GM21723 (cell line): ENCODE results near the gene ANXA10.
A peak's percentile ranks its signal among the peaks of the same experiment; 100 is the strongest.
"Not testable (repeated sequence)": the region's sequence is repeated elsewhere in the genome, so short reads cannot be mapped to it uniquely, and the experiment has no call there.

Experiments used
- ATAC-seq: cut with Tn5 transposase; IDR thresholded peaks from one replicate; pipeline ENCODE4 v1.9.1; 2021; ENCODE audit warnings: mild to moderate bottlenecking, moderate library complexity; ENCODE audit not compliant: unreplicated experiment

The ANXA10 gene

DNA sequence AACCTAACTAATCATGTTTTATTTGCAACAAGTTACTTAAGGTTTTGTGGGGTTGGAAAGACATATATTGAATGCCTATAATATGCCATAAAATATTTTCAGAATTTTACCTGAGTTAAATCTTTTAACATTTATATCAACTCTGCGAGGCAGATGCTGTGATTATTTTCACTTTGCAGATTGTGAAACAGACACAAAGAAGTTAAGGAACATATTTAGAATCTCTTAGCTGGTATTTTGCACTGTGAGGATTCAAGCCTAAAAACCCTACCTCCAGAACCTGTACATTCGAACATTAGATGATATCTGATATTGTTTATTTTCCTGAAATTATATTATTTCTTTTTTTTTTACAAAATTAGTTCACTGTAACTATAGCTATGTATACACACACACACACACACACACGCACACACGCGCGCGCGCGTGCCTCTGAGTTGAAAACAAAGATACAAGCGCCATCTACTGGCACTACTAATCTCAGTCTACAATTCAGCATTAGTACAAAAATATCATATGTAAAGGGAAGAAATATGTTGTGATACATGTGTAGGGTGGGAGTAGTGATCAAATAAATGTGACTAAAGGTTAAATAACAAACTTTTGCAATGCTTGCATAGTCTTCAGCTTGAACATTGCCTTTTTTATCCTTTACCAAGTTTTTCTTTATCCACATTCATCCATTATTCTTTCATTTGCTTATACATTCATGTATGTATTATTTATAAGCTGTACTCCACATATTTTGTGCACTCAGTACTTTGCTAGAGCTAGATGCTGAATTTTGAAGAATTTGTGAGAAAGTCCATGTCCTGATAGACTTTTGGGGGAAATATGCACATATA is 61.5 kb downstream of the ANXA10 start:
- ATAC-seq = peak; percentile 88

DNA sequence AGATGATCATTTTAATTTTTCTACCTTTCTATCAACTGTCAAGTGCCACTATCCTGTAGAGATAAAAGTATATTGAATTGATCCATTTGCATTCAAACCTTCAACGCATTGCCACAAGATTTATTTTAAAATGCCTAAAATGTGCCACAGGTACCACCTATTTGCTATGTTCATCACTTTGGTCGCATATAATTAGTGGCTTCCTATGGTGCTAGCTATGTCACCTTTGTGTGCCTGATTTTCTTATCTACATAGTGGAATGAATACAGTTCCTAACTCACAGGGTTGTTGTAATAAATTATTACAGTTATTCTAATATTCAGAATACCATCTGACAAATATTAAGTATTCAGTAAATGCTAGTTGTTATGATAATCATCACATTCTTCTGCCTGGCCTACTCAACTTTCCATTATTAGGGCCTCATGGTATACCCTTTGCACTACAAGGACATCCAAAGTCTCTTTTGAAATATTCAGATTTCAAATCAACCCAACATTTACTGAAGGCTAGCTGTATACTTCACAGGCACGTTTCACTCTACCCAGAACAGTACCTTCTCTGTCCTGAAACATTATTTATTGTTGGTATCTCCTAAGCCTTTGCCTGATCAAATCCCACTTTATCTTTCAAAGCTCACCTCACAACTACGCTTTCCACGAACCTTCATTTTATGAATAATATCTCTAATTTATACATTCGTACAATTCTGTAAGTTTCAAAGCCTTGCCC is 62.4 kb downstream of the ANXA10 start:
- ATAC-seq = no peak

DNA sequence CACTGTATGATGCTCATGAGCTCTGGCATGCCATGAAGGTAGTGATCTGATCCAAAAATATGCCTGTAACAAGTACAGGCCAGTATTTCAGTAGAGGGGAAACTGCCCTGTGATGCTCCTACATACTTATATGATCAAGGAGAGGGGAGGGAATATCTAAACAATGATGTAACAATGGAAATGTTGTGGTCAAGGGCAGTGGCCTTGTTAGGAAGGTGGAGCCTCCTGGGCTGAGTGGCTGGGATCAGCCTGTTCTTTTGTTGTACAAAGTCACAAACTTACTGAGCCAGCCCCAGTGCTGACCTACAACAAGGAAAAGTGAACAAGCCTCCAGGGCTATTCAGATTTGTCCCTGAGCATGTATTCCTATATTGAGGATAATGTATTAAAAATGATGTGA is 70.3 kb downstream of the ANXA10 start:
- no peak for ATAC-seq

DNA sequence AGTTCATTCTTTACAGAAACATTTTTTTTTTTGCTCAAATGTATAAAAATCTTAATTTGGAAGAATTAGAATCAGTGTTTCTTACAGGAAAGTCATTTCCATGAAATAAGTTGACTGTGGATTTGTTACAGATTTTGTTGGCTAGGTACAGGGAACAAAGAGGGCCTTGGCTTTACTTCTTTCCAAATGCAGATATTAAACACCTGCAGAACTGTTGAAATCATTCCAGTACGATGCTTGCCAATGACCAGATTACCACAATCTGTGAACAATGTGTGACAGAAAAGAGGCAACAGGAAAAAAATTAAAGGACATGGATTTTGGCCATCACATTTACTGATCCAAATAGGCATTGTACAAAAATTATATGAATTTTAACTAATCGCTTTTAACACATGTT is 70.8 kb downstream of the ANXA10 start:
- ATAC-seq = no peak

DNA sequence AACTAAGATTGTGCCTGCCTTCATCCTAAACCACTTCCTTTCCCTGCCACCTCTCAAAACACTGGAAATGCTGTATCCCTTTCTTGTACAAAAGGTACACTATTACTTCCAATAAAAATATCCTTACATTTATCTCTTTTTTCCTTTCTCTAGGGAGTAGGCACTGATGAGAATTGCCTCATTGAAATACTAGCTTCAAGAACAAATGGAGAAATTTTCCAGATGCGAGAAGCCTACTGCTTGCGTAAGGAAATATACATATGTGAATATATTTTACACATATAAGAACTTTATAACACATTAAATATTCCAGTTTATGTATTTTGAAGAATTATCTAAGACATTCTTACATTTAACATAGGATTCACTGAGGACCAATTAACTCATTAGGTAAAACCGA is 71.7 kb downstream of the ANXA10 start:
- ATAC-seq = no peak

DNA sequence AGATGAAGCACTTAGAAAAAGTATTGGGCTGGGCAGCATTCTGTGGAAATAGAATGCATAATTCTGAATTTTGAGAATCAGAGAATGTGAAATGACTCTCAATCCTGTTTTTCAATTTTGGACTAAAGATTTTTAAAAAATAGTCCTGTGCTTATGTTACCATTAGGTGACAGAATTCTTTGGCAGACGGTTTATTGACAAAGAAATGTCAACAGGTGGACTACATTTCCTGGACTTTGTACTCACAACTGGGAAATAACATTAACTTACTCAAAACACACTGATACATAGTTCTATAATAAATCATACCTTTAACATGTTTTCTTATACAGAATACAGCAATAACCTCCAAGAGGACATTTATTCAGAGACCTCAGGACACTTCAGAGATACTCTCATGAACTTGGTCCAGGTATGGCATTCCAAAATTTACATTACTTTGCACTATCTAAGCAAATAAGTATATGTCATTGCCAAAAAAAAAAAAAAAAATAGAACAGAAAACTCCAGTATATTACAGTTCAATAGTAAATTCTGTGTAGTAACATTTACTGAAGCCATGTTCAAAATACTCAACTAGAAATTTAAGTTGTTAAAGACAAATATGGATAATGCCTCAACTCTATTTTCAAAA is 72.7 kb downstream of the ANXA10 start:
- ATAC-seq = no peak

DNA sequence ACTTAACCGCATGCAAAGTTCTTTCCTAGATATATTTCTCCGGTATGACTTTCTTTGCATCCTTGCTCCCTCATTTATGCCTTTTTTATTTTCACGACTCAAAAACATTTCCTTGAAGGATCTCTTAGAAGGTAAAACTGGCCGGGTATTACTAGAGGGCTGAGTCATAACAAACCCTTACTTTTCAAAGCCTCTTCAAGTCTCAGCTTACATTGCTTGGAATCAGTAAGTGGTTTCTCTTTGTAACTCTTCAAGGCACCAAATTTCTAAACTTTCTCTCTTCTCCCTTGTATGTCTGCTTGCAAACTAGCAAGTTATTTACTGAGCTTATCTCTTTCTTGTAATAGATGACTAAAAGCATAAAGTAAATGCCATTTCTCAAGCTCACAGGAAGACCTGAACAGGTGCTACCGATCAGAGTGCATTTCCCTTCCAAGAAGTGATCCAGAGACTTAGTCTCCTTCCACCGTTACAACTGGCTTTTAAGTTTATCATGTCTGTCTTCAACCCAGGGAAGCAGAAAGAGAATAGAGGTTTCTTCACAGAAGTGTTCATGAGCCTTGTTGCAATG is 75.5 kb downstream of the ANXA10 start:
- no peak for ATAC-seq

DNA sequence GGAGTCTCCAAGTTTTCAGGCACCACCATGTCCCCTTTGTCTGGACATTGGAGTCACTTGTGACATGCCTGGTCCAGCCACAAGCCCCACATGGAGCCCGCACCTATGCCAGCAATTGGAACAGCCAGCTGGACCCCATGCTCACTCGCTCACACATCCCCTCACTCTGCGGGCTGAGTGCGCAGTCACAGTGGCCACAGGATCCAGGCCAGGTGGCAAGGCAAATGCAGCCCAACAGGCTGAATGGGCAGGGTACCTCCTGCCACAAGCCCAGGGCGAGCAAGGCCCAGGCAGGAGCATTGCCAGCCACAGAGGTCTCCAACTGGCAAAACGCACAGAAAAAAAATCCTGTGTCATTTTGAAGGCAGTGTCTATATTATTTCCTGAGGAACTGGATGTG is 82.0 kb downstream of the ANXA10 start:
- ATAC-seq = no peak

DNA sequence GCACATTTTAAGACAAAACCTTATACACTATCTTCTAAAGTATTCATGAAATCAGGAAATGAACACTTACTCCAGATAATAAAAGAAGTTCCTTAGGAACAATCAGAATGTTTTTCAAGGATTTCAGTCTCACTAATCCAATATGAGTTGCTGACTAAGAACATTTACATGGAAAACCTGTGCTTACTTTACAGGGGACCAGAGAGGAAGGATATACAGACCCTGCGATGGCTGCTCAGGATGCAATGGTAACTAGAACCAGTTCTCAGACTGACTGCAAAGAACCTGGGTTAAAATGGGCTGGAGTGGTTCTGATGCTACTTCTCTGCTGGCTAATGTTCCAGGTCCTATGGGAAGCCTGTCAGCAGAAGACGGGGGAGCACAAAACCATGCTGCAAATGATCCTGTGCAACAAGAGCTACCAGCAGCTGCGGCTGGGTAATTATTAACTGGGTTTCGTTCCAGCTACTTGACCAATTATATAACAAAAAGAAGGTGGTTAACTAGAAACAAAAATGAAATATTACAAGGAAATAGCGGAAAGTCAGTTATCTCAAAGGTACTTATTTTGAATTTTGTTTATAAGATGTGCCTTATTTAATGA is 85.3 kb downstream of the ANXA10 start:
- ATAC-seq = no peak

DNA sequence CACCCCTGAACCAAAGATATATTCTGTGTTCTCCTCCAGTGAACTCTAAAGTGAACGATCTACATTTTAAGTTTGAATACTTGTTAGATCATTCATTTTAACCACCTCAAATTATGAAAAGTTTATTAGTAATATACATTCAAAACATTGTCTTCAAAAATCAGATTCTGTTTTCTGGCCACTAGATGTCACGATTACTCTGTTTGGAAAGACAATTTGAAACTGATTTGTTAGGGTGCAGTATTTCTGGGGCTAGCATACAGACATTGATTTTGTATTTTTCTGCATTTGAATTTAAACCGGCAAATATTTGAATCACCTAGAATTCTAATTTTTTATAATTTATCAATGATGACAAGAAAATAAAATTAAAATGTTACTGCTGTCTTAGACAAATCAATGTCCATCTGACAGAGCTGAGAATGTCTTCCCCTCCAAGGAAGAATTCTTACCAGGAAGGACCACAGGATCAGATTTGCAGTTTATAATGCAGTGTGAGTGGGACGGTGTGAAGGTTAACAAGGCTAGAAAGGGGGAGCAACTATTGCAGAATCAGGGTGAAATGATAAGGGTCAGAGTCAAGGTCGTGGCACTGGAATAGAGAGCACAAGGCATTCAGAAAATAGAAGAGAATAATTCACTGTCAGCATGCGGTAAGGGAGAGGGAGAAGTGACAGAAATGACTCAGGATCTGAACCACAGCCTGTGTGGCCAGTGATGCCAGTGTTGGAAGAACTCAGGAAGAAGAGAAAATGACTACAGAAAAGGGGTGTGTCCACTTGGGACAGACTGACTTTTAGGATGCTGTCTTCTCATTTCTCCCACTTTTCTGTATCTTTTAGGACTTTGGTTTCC is 91.6 kb downstream of the ANXA10 start:
- ATAC-seq = no peak

DNA sequence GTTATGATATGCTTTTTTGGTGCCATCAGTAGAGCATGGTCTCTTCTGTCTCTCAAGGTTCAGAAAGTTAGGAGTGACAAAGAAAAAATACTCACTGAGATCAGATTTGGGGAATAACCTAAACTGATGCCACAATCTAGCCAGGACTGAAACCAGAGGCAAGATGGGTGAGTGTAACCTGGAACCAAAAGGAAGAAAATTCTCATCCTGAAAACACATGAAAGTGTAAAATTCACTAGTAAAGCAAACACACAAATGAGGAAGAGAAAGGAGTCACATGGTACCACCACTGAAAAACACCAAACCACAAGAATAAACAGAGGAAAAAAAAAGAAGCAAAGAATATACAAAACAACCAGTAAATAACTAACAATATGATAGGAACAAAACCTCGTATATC is 96.4 kb downstream of the ANXA10 start:
- ATAC-seq = peak; percentile 66

DNA sequence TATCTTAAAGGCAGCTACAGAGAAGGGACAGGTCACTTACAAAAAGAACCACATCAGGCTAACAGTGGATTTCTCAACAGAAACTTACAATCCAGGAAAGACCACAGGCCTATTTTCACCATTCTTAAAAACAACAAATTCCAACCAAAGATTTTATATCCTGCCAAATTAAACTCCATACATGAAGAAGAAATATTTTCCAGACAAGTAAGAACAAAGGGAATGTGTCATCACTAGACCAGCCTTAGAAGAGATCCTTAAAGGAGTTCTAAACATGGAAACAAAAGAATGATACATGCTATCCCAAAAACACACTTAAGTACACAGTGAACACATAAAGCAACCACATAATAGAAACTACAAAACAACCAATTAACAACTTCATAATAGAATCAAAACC is 105.6 kb downstream of the ANXA10 start:
- no peak for ATAC-seq

DNA sequence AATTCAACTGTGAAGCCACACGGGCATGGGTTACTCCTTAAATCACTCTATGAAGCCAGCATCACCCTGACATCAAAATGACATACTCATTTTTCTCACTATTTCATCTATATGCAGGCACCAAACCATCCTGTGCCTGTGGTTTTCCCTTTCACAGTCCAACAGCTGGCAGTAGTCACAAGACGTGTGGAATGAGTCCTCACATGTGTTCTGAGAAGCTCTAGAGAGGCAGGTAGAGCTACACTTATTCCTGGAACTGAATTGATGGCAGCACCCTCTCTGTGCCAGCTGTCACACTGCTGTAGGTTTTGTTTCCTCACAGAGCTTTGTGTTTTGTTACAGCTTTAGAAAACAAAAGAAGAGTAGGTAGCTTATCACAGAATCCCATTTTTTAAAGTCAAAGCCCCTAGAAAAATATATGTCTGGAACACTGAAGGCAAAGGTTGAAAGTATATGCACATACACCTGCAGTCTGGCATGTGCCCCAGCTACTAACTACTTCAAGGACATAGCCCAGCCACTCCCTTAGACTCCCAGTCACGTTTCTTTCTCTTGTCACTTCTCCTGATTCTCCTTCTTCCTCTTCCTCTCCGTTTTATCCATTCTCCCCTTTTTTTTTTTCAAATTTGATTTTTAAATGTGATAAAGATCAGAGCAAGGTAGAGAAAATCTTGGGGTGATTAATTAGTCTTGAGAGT is 107.1 kb downstream of the ANXA10 start:
- ATAC-seq = no peak

DNA sequence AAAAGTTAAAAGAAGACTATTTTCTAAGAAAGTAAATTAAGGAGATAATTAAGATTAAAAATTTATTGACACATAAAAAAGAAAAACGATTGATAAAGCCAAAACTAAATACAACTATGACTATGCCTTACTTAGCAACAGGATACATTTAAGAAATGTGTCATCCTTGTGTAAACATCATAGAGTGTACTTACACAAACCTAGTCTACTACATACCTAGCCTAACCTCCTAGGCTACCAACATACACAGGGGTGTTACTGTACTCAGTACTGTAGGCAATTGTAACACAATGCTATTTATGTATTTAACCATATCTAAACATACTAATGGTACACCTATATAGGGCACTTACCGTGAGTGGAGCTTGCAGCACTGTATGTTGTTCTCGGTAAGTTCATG is 108.3 kb downstream of the ANXA10 start:
- ATAC-seq = no peak

DNA sequence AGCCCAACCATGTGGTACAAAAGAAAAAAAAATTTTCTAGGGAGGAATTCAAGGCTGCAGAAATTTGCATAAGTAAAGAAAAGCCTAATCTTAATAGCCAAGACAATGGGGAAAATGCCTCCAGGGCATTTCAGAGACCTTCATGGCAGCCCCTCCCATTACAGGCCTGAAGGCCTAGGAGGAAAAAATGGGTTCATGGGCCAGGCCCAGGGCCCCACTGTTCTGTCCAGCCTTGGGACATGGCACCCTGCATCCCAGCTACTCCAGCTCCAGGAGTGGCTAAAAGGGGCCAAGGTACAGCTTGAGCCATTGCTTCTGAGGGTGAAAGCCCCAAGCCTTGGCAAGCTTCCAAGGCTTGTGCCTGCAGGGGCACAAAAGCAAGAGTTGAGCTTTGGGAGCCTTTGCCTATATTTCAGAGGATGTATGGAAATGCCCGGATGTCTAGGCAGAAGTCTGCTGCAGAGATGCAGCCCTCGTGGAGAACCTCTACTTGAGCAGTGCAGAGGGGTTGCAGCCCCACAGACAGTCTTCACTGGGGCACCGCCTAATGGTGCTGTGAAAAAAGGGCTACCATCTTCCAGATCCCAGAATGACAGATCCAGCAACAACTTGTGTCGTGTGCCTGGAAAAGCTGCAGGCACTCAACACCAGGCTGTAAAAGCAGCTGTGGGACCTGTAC is 111.0 kb downstream of the ANXA10 start:
- ATAC-seq = no peak

DNA sequence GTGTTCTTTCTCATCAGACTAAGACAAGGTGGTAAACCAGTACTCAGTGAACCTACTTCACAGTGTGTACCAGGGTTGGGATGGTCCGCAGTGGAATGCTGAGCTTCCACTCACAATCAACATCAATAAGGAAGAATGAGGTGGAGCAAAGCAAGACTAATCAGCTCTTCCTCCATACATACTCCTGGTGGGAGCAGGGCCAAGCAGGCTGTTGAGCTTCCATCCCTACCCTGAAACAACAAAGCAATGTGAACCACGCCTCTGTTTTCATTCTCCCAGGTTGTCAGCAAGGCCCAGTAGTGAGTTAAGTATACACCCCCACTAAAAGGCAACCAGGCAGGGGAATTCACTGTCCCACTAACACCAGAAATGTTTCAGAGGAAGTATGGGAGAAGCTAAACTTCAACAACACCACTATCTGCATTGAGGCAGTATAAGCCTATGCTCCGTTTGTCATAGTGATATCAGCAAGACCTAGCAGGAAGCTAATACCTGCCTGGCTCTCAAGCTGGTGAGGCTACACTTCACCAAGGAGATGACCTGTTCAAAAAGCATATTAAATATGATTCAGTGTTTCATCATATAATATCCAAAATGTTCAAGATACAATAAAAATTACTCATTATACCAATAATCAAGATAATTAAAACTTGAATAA is 116.7 kb downstream of the ANXA10 start:
- ATAC-seq = no peak

DNA sequence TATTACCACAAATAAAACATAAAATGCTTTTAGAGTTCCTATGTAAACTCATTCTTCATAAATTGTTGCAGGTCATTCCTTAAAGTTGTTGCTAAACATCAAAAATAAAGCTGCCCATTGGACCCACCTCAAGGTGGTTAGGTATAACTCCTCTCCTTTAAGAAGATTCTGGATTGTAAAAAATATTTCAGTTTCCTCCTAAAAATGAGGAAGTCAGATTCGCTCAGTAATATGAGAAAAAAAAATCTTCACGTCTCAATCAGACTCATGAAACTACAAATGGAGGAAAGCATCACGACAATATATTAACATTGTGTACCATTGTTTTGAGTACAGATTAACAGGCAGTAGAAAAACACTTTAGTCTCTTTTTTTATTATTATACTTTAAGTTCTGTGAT is 120.3 kb downstream of the ANXA10 start:
- ATAC-seq = no peak

DNA sequence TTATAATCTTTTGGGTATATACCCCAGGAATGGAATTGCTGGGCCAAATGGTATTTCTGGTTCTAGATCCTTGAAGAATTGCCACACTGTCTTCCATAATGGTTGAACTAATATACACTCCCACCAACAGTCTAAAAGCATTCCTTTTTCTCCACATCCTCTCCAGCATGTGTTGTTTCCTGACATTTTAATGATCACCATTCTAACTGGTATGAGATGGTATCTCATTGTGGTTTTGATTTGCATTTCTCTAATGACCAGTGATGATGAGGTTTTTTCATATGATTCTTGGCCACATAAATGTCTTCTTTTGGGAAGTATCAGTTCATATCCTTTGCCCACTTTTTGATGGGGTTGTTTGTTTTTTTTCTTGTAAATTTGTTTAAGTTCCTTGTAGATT is 121.2 kb downstream of the ANXA10 start:
- not testable (repeated sequence) for ATAC-seq

DNA sequence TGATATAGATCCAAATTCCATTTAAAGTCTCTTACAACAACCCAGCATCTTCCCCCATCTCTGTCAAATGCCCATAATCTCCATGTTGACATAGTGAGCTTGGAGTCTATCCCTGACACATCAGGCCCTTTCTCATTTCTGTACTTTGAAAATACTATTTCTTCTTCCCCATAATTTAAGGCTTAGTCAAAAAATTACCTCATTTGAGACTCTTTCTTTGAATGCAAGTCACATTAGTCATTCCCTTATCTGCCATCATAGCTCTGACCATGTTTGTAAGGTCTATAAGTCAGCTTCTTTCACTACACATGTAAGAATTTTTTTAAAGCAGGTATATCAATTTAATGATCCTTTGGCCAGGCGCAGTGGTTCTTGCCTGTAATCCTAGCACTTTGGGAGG is 126.3 kb downstream of the ANXA10 start:
- no peak for ATAC-seq
